GM23338 (cell line): Measurements from ENCODE around the gene CKS1B. TPM values are rescaled to one million over a fixed set of nuclear protein-coding genes. Genes with fewer than 3 reads are reported as not detected.
A peak's percentile ranks its signal among the peaks of the same experiment; 100 is the strongest.

Source experiments
- ATAC-seq: fragments of 200-7000 bp; cut with Tn5 transposase; 3 replicates; pipeline ENCODE4 v1.9.1; 2020
- DNase-seq: peaks from one replicate; pipeline ENCODE4 v3.0.0-alpha.2; 2015; ENCODE audit warnings: low spot score
- H2AFZ ChIP-seq: fragments of 200-600 bp; sonication (generic); 2 replicates; pipeline ENCODE4 v1.8.0; 2016; ENCODE audit warnings: antibody characterized with exemption, mild to moderate bottlenecking, moderate library complexity
- H3F3A ChIP-seq: fragments of 200-600 bp; sonication (generic); replicated peaks from 2 replicates; pipeline ENCODE4 v1.8.0; 2017; ENCODE audit warnings: antibody characterized with exemption, mixed run types, low read depth
- H3K27ac ChIP-seq: fragments of 200-600 bp; sonication (generic); 2 replicates; pipeline ENCODE4 v1.6.1; 2016; ENCODE audit warnings: low read depth
- H3K27me3 ChIP-seq: fragments of 200-600 bp; sonication (generic); 2 replicates; pipeline ENCODE4 v1.8.0; 2016; ENCODE audit warnings: mild to moderate bottlenecking, mixed run types, moderate library complexity; ENCODE audit not compliant: insufficient read depth
- H3K36me3 ChIP-seq: fragments of 200-600 bp; sonication (generic); 2 replicates; pipeline ENCODE4 v1.8.0; 2016; ENCODE audit warnings: mild to moderate bottlenecking; ENCODE audit not compliant: insufficient read depth
- H3K4me1 ChIP-seq: fragments of 200-600 bp; sonication (generic); 2 replicates; pipeline ENCODE4 v1.8.0; 2016; ENCODE audit warnings: mild to moderate bottlenecking, moderate library complexity; ENCODE audit not compliant: insufficient read depth
- H3K4me2 ChIP-seq: fragments of 200-600 bp; sonication (generic); 2 replicates; pipeline ENCODE4 v1.7.1; 2017; ENCODE audit warnings: mixed run types
- H3K4me3 ChIP-seq: fragments of 200-600 bp; sonication (generic); 2 replicates; pipeline ENCODE4 v1.6.1; 2016; ENCODE audit warnings: mixed run types
- H3K79me2 ChIP-seq: fragments of 200-600 bp; sonication (generic); replicated peaks from 2 replicates; pipeline ENCODE4 v1.8.0; 2017; ENCODE audit warnings: mild to moderate bottlenecking; ENCODE audit not compliant: insufficient read depth
- H3K9me2 ChIP-seq: fragments of 200-600 bp; sonication (generic); 2 replicates; pipeline ENCODE4 v1.8.0; 2017; ENCODE audit not compliant: insufficient read depth
- H4K20me1 ChIP-seq: fragments of 200-600 bp; sonication (generic); replicated peaks from 2 replicates; pipeline ENCODE4 v1.8.0; 2017; ENCODE audit warnings: mild to moderate bottlenecking; ENCODE audit not compliant: insufficient read depth
- H3K27ac Mint-ChIP-seq: 2 replicates; pipeline ENCODE4 v1.8.0; 2020; ENCODE audit warnings: inconsistent platforms, mild to moderate bottlenecking, moderate library complexity, mixed read lengths
- H3K27me3 Mint-ChIP-seq: 3 replicates; pipeline ENCODE4 v1.8.0; 2022; ENCODE audit warnings: low read depth, mild to moderate bottlenecking, moderate library complexity, mixed read lengths, inconsistent platforms; ENCODE audit not compliant: insufficient read depth, poor library complexity
- H3K36me3 Mint-ChIP-seq: 3 replicates; pipeline ENCODE4 v1.8.0; 2021; ENCODE audit warnings: low read depth, mild to moderate bottlenecking, inconsistent platforms, moderate library complexity, mixed read lengths
- H3K4me1 Mint-ChIP-seq: 3 replicates; pipeline ENCODE4 v1.8.0; 2020; ENCODE audit warnings: mild to moderate bottlenecking, inconsistent platforms, mixed read lengths
- H3K4me3 Mint-ChIP-seq: 3 replicates; pipeline ENCODE4 v1.8.0; 2021; ENCODE audit warnings: moderate library complexity, mild to moderate bottlenecking, inconsistent platforms, mixed read lengths
- H3K9me3 Mint-ChIP-seq: 3 replicates; pipeline ENCODE4 v1.8.0; 2020; ENCODE audit warnings: moderate library complexity, mild to moderate bottlenecking, inconsistent platforms, mixed read lengths
- CREB1 ChIP-seq: fragments of 250-450 bp; sonication (Bioruptor Pico); IDR thresholded peaks from 2 replicates; pipeline ENCODE4 v1.5.0; 2020; ENCODE audit warnings: low read depth, mild to moderate bottlenecking, moderate library complexity
- ETS1 ChIP-seq: IDR thresholded peaks from 2 replicates; pipeline ENCODE4 v1.6.1; 2016; ENCODE audit warnings: antibody characterized with exemption
- EZH2phosphoT487 ChIP-seq: fragments of 200-600 bp; sonication (generic); IDR thresholded peaks from one replicate; pipeline ENCODE4 v1.8.1; 2018; ENCODE audit warnings: antibody characterized with exemption; ENCODE audit not compliant: unreplicated experiment
- JUNB ChIP-seq: IDR thresholded peaks from one replicate; pipeline ENCODE4 v1.6.1; 2016; ENCODE audit warnings: antibody characterized with exemption; ENCODE audit not compliant: unreplicated experiment
- POLR2AphosphoS5 ChIP-seq: IDR thresholded peaks from 2 replicates; pipeline ENCODE4 v1.6.1; 2016; ENCODE audit warnings: antibody characterized with exemption, low read depth
- ZNF114 ChIP-seq: fragments of 250-450 bp; sonication (Bioruptor Pico); IDR thresholded peaks from 2 replicates; pipeline ENCODE4 v1.5.0; 2020; ENCODE audit warnings: mild to moderate bottlenecking, moderate library complexity
- ZNF331 ChIP-seq: fragments of 250-450 bp; sonication (Bioruptor Pico); IDR thresholded peaks from 2 replicates; pipeline ENCODE4 v1.5.0; 2020; ENCODE audit warnings: low read depth, mild to moderate bottlenecking, moderate library complexity
- ZNF462 ChIP-seq: fragments of 250-450 bp; sonication (Bioruptor Pico); IDR thresholded peaks from 2 replicates; pipeline ENCODE4 v1.5.0; 2020; ENCODE audit warnings: mild to moderate bottlenecking, moderate library complexity
- polyA plus RNA-seq: library from polyadenylated mRNA; unstranded; fragments of >200 nt; fragmentation: Nextera tagmentation; extraction: Ambion mirVana; gene quantifications from 2 replicates; pipeline ENCODE4 v1.2.1, GENCODE V29; 2016
- total RNA-seq: library from RNA; depleted of rRNA; stranded (reverse); fragments of >200 nt; shearing (Covaris generic); gene quantifications from 2 replicates; pipeline ENCODE4 v1.2.3, GENCODE V29; 2014
- TF ChIP-seq, protein P1 (sequence below), 2 experiments: fragments of 200-600 bp in 1 of 2; sonication (generic) in 1 of 2; conservative IDR thresholded peaks; 2 replicates each; pipeline versions ENCODE4 v1.5.1 to v1.6.1; 2016 to 2017; ENCODE audit warnings: antibody characterized with exemption in 2 of 2, low read depth in 2 of 2, mild to moderate bottlenecking in 2 of 2, moderate library complexity in 1 of 2

Gene CKS1B
- total and polyA plus RNA-seq, 2 experiments from 2014 or later, result 296 to 617 TPM

DNA sequence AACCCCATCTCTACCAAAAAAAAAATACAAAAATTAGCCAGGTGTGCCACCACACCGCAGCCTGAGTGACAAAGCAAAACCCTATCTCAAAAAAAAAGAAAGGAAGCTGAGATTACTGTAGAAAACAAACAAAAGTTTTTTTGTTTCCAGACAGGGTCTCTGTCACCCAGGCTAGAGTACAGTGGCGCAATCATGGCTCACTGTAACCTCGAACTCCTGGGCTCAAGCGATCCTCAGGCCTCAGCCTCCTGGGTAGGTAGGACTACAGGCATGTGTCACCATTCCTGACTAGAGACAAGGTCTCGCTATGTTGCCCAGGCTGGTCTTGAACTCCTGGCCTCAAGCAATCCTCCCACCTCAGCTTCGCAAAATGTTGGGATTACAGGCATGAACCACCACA lies 10.1 kb upstream of the CKS1B start (continued):
- TF ChIP-seq ETS1 (no peak), ZNF114 (CRISPR knock-in tag) (no peak), EZH2phosphoT487 (no peak)

- Histone ChIP-seq H3F3A (peaks cover 42% of the 10 kb centered on the region), H4K20me1 (peaks cover 24% of the 10 kb centered on the region), H3K4me2 (no peak overlapping the region), H3K36me3 (peaks cover 36% of the 10 kb centered on the region), H3K4me3 (no peak overlapping the region), H3K4me1 (peaks cover 27% of the 10 kb centered on the region), H2AFZ (no peak overlapping the region), H3K9me2 (no peaks in the 10 kb centered on the region), H3K27me3 (no peaks in the 10 kb centered on the region), H3K79me2 (peaks cover 37% of the 10 kb centered on the region), H3K27ac (no peak overlapping the region)
- peaks cover 41% of the 10 kb centered on the region for H3K4me1 Mint-ChIP-seq
- no peak overlapping the region for H3K27ac Mint-ChIP-seq
- DNase-seq (no peak), ATAC-seq (no peak)
- H3K4me3 Mint-ChIP-seq, result no peak overlapping the region
- H3K9me3 Mint-ChIP-seq, result no peaks in the 10 kb centered on the region
- H3K27me3 Mint-ChIP-seq, result peaks cover 15% of the 10 kb centered on the region
- no peak for TF ChIP-seq POLR2AphosphoS5
- peaks cover 71% of the 10 kb centered on the region for H3K36me3 Mint-ChIP-seq
Observed at GRCh38 chr1:154966111-154966510, 8.4 kb upstream of the CKS1B start.

DNA sequence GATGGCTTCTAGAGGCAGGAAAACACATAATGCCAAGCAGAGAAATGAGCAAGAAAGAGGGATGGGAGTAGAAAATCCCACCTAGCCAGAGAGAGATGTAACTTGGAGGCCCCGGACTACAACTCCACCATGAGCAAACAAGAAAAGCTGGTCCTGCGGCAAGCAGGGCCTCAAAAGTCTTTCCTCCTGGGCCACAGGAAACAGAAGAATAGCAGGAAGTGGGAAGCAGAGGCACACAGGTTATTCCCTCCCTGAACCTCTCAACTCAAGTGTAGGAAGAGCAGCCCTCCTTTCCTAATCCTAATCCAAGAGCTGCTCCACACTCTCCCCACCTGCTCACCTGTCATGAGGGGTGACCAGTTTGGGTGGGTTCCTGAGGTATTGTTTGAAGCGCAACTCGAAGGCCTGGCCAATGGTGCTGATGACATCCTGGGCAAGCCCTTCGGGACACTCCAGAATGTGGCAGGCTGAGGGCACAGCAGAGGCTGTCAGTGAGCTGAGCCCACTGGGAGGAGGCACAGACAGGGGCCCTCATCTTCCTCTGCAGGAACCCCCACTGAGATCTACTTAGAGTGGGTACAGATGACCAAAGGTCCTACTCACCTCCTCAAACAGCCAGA lies 7.0 kb upstream of the CKS1B start:
- Mint-ChIP-seq H3K9me3 (no peaks in the 10 kb centered on the region), H3K4me1 (peaks cover 48% of the 10 kb centered on the region), H3K27ac (no peak overlapping the region), H3K36me3 (peaks cover 71% of the 10 kb centered on the region), H3K4me3 (peak overlapping the region; percentile 33; the same call in 1 of the 3 replicates), H3K27me3 (peaks cover 11% of the 10 kb centered on the region)
- H3K4me3 ChIP-seq, result no peak overlapping the region; the same call in 1 of the 2 replicates
- ATAC-seq (no peak), DNase-seq (no peak)
- H3K36me3 ChIP-seq, result peaks cover 36% of the 10 kb centered on the region
- H3F3A ChIP-seq, result peaks cover 43% of the 10 kb centered on the region
- H4K20me1 ChIP-seq, result peaks cover 24% of the 10 kb centered on the region
- H3K9me2 ChIP-seq, result no peaks in the 10 kb centered on the region
- peaks cover 42% of the 10 kb centered on the region for H3K79me2 ChIP-seq
- TF ChIP-seq, protein P1, sequence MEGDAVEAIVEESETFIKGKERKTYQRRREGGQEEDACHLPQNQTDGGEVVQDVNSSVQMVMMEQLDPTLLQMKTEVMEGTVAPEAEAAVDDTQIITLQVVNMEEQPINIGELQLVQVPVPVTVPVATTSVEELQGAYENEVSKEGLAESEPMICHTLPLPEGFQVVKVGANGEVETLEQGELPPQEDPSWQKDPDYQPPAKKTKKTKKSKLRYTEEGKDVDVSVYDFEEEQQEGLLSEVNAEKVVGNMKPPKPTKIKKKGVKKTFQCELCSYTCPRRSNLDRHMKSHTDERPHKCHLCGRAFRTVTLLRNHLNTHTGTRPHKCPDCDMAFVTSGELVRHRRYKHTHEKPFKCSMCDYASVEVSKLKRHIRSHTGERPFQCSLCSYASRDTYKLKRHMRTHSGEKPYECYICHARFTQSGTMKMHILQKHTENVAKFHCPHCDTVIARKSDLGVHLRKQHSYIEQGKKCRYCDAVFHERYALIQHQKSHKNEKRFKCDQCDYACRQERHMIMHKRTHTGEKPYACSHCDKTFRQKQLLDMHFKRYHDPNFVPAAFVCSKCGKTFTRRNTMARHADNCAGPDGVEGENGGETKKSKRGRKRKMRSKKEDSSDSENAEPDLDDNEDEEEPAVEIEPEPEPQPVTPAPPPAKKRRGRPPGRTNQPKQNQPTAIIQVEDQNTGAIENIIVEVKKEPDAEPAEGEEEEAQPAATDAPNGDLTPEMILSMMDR (conservative IDR thresholded peaks at IDR 0.05; ENCODE audit: low read depth in 2 of 2), result no peak
- TF ChIP-seq EZH2phosphoT487 (no peak), ZNF114 (CRISPR knock-in tag) (no peak), ZNF462 (no peak), CREB1 (CRISPR knock-in tag) (no peak), JUNB (no peak), ZNF331 (CRISPR knock-in tag) (no peak)
- H3K4me2 ChIP-seq, result no peak overlapping the region
- H3K27me3 ChIP-seq, result no peaks in the 10 kb centered on the region
- peaks cover 30% of the 10 kb centered on the region for H3K4me1 ChIP-seq
- no peak overlapping the region for H3K27ac ChIP-seq
- no peak overlapping the region for H2AFZ ChIP-seq
